K562 (cell line): ENCODE measurements around the gene HIVEP3. TPM values are rescaled to one million over a fixed set of nuclear protein-coding genes. Genes with fewer than 3 reads are reported as not detected.

Experiments
- ATAC-seq: fragments of 200-7000 bp; cut with Tn5 transposase; 3 replicates; pipeline ENCODE4 v1.9.1; 2020; ENCODE audit warnings: moderate library complexity
- BruUV-seq: library from RNA; stranded (reverse); fragments of 400-500 nt; replicated peaks from 2 replicates; lab custom pipeline; 2021; lab: Mats Ljungman, UMichigan
- CTCF ChIA-PET: fragments of 300-600 bp; formaldehyde crosslinking; extraction: SDS; loops from one replicate; lab custom pipeline; 2021; ENCODE audit warnings: low intra/inter-chr PET ratio; lab: Yijun Ruan, JAX
- POLR2A ChIA-PET: fragments of 300-600, 350-650 bp; sonication (Branson Sonifier 250); formaldehyde crosslinking; extraction: SDS; loops from one replicate; lab custom pipeline; 2021; ENCODE audit warnings: antibody characterized with exemption, inconsistent platforms; lab: Yijun Ruan, JAX
- DNase-seq, 4 experiments: peaks; one replicate each; pipeline versions ENCODE4 v3.0.0 to v3.0.0-alpha.2; 2011 to 2018; ENCODE audit warnings: low spot score in 3 of 4, mixed read lengths in 3 of 4; ENCODE audit errors: extremely low read depth in 1 of 4
- FAIRE-seq: peaks from 2 replicates; lab custom pipeline; 2011; peaks lifted over from hg19 to GRCh38; lab: Jason Lieb, UNC
- H2AFZ ChIP-seq: 2 replicates; pipeline ENCODE4 v1.6.0; 2011; ENCODE audit warnings: low read depth, low read length, control low read depth, inconsistent platforms
- H3K27ac ChIP-seq: fragments of 200-600 bp; 3 replicates; pipeline ENCODE4 v1.8.0; 2011; ENCODE audit warnings: low read depth, mild to moderate bottlenecking, control low read depth, inconsistent platforms, low read length, moderate library complexity, mixed read lengths; ENCODE audit errors: extremely low read depth
- H3K27me3 ChIP-seq, 2 experiments: fragments of 300-600 bp in 1 of 2; 2 replicates in 1 of 2; 3 replicates in 1 of 2; pipeline versions ENCODE4 v1.6.0 to v1.8.0; 2011; ENCODE audit warnings: inconsistent platforms in 2 of 2, low read length in 2 of 2, mild to moderate bottlenecking in 1 of 2, mixed read lengths in 1 of 2, moderate library complexity in 1 of 2; ENCODE audit not compliant: control insufficient read depth in 2 of 2, insufficient read depth in 2 of 2
- H3K36me3 ChIP-seq: fragments of 300-600 bp; 3 replicates; pipeline ENCODE4 v1.8.0; 2011; ENCODE audit warnings: mild to moderate bottlenecking, low read length, inconsistent platforms; ENCODE audit not compliant: control insufficient read depth, insufficient read depth
- H3K4me1 ChIP-seq, 2 experiments: fragments of 200-600 bp in 1 of 2; replicated peaks in 1 of 2; 2 replicates in 1 of 2; 3 replicates in 1 of 2; pipeline versions ENCODE4 v1.5.1 to v1.8.0; 2011; ENCODE audit warnings: inconsistent platforms in 2 of 2, low read length in 2 of 2, mild to moderate bottlenecking in 1 of 2, mixed read lengths in 1 of 2, moderate library complexity in 1 of 2; ENCODE audit not compliant: control insufficient read depth in 2 of 2, insufficient read depth in 2 of 2
- H3K4me2 ChIP-seq: 2 replicates; pipeline ENCODE4 v1.6.1; 2011; ENCODE audit warnings: low read length, control low read depth, inconsistent platforms, mixed read lengths; ENCODE audit not compliant: insufficient read depth
- H3K4me3 ChIP-seq: fragments of 200-600 bp; sonication (generic), shearing (Covaris generic); 2 replicates; pipeline ENCODE4 v1.5.1; 2016; ENCODE audit warnings: control low read depth, inconsistent platforms
- H3K79me2 ChIP-seq: fragments of 200-600 bp; 3 replicates; pipeline ENCODE4 v1.8.0; 2011; ENCODE audit warnings: low read length, inconsistent platforms; ENCODE audit not compliant: control insufficient read depth, insufficient read depth
- H3K9ac ChIP-seq, 2 experiments: 2 replicates each; pipeline versions ENCODE4 v1.6.0 to v1.6.1; 2011; ENCODE audit warnings: low read depth in 2 of 2, low read length in 2 of 2, control low read depth in 1 of 2, inconsistent platforms in 1 of 2, mild to moderate bottlenecking in 1 of 2, mixed read lengths in 1 of 2; ENCODE audit not compliant: insufficient read depth in 1 of 2
- H3K9me1 ChIP-seq: one replicate; pipeline ENCODE4 v1.6.0; 2011; ENCODE audit warnings: inconsistent platforms, mild to moderate bottlenecking, low read length, moderate library complexity; ENCODE audit not compliant: control insufficient read depth, insufficient read depth
- H3K9me3 ChIP-seq: replicated peaks from 2 replicates; pipeline ENCODE4 v1.5.1; 2011; ENCODE audit warnings: low read depth, low read length, inconsistent platforms; ENCODE audit not compliant: control insufficient read depth, insufficient read depth
- H4K20me1 ChIP-seq: replicated peaks from 2 replicates; pipeline ENCODE4 v1.6.1; 2011; ENCODE audit warnings: low read length, inconsistent platforms, mixed read lengths; ENCODE audit not compliant: control insufficient read depth, insufficient read depth
- ASH1L ChIP-seq: fragments of 450-650 bp; IDR thresholded peaks from 2 replicates; pipeline ENCODE4 v1.6.1; 2018; ENCODE audit warnings: borderline replicate concordance, mild to moderate bottlenecking, low read depth; ENCODE audit not compliant: partially characterized antibody
- DMBX1 ChIP-seq: fragments of 250-450 bp; sonication (Bioruptor Pico); IDR thresholded peaks from 2 replicates; pipeline ENCODE4 v1.8.0; 2022; ENCODE audit warnings: inconsistent platforms, mild to moderate bottlenecking, moderate library complexity, borderline replicate concordance
- ELF1 ChIP-seq: fragments of 200-800 bp; sonication (Bioruptor generic); IDR thresholded peaks from 2 replicates; pipeline ENCODE4 v1.6.1; 2016; ENCODE audit warnings: missing genetic modification characterization, missing compliant biosample characterization
- ETV6 ChIP-seq, 3 experiments: fragments of 150-350 bp in 1 of 3; sonication (generic) in 1 of 3; formaldehyde crosslinking in 1 of 3; IDR thresholded peaks; 2 replicates each; pipeline versions ENCODE4 v1.6.1 to v1.8.0; 2014 to 2022; ENCODE audit warnings: borderline replicate concordance in 2 of 3, low read depth in 2 of 3, antibody characterized with exemption in 1 of 3, low read length in 1 of 3, mild to moderate bottlenecking in 1 of 3, missing genetic modification reagents in 1 of 3
- HMG20B ChIP-seq: fragments of 250-450 bp; sonication (Bioruptor Pico); IDR thresholded peaks from 2 replicates; pipeline ENCODE4 v1.5.0; 2021; ENCODE audit warnings: mild to moderate bottlenecking
- KHSRP ChIP-seq: fragments of 450-650 bp; IDR thresholded peaks from 2 replicates; pipeline ENCODE4 v1.6.1; 2017
- L3MBTL2 ChIP-seq: fragments of 450-650 bp; IDR thresholded peaks from 2 replicates; pipeline ENCODE4 v1.6.1; 2016; ENCODE audit warnings: mild to moderate bottlenecking, moderate library complexity
- MXI1 ChIP-seq: IDR thresholded peaks from 2 replicates; pipeline ENCODE4 v1.6.1; 2011; ENCODE audit warnings: low read depth, mild to moderate bottlenecking, improper control_type of control experiment, low read length
- NFYB ChIP-seq: IDR thresholded peaks from 2 replicates; pipeline ENCODE4 v1.6.1; 2011; ENCODE audit warnings: mild to moderate bottlenecking, moderate library complexity; ENCODE audit not compliant: insufficient read length; ENCODE audit errors: extremely low read depth
- PHF8 ChIP-seq: fragments of 200-600 bp; sonication (generic); IDR thresholded peaks from 2 replicates; pipeline ENCODE4 v1.6.1; 2012; ENCODE audit warnings: mixed run types, mild to moderate bottlenecking, inconsistent platforms, low read length, moderate library complexity, borderline replicate concordance
- RBFOX2 ChIP-seq: fragments of 200-400 bp; formaldehyde crosslinking; IDR thresholded peaks from 2 replicates; pipeline ENCODE4 v1.6.1; 2017; ENCODE audit warnings: low read depth, mild to moderate bottlenecking, low read length, moderate library complexity
- SIX5 ChIP-seq, 2 experiments: IDR thresholded peaks; 2 replicates each; pipeline ENCODE4 v1.6.1; 2011; ENCODE audit warnings: low read length in 2 of 2, borderline replicate concordance in 1 of 2, low read depth in 1 of 2, mild to moderate bottlenecking in 1 of 2, moderate library complexity in 1 of 2; ENCODE audit not compliant: insufficient read depth in 1 of 2
- SMARCE1 ChIP-seq: fragments of 450-650 bp; IDR thresholded peaks from 2 replicates; pipeline ENCODE4 v1.7.1; 2016; ENCODE audit warnings: mild to moderate bottlenecking
- WGBS: fragments of 100-300 bp; shearing (Covaris generic); methylation state at CpG from one replicate; pipeline ENCODE4 v1.1.6; 2016; ENCODE audit warnings: low coverage, mixed read lengths; ENCODE audit not compliant: insufficient coverage; ENCODE audit errors: missing lambda C conversion rate; 5-methylcytosine and 5-hydroxymethylcytosine counted together
- in situ Hi-C: fragments of 300-500 bp; cut with MboI; formaldehyde crosslinking; loops from 4 replicates; pipeline ENCODE4 v1.15.0; 2018; ENCODE audit warnings: inconsistent platforms, mixed read lengths
- intact Hi-C: fragments of 100-400 bp; cut with micrococcal nuclease; formaldehyde crosslinking; loops from 2 replicates; pipeline ENCODE4 v1.14.2; 2022
- polyA plus RNA-seq, 8 experiments: library from polyadenylated mRNA; depleted of rRNA in 4 of 8; stranded (reverse) in 5 of 8; unstranded in 3 of 8; fragments of >200 nt; fragmentation: Nextera tagmentation in 2 of 8; fragmentation: Illumina TruSeq in 1 of 8; extraction: Ambion mirVana in 2 of 8; extraction: Trizol in 1 of 8; gene quantifications; 2 replicates each; pipeline versions ENCODE4 v1.2.1 to v1.2.3, GENCODE V29; 2011 to 2014; ENCODE audit warnings: inconsistent platforms in 1 of 8, missing spikeins in 1 of 8
- total RNA-seq, 7 experiments: library from RNA; depleted of rRNA in 6 of 7; stranded (reverse); fragments of >200 nt in 6 of 7; fragmentation: Illumina TruSeq in 2 of 7; extraction: Trizol in 2 of 7; gene quantifications; 2 replicates each; pipeline versions ENCODE4 v1.2.1 to v1.2.3, GENCODE V29; 2011 to 2021; ENCODE audit warnings: low replicate concordance in 1 of 7
- TF ChIP-seq, protein P1 (sequence below): fragments of 450-650 bp; IDR thresholded peaks from 2 replicates; pipeline ENCODE4 v1.6.1; 2018; ENCODE audit warnings: mild to moderate bottlenecking, low read depth; ENCODE audit not compliant: partially characterized antibody

Gene HIVEP3
- total and polyA plus RNA-seq, 9 of the 15 experiments (the other 6 are each of a cell fraction or from before 2014, with no cell fraction given) = 0.09 to 0.58 (median 0.34) TPM; not detected in 1

DNA sequence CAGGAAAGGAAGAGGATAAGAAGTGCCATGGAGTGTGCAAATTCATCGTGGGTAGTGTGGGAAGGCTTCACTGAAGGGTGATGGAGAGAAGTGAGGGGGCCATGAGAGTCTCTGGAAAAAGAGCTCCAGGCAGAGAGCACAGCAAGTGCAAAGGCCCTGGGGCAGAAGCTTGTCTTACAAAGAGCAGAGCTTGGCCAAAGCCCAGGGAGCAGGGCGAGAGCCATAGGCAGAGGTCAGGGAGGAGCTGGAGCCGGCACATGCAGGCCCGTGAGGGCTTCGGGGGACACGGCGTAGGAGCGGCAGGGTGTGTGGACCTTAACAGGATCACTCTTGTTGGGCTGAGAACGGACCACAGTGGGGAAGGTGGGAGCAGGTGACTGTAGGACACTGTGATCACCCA, 350.5 kb downstream of the HIVEP3 start:
- Histone ChIP-seq H3K9me1 (no peaks in the 10 kb centered on the region), H3K79me2 (no peaks in the 10 kb centered on the region), H2AFZ (no peak overlapping the region), H3K4me1 (no peaks in the 10 kb centered on the region), H3K27ac (no peak overlapping the region), H3K36me3 (no peaks in the 10 kb centered on the region), H3K27me3 (peaks cover 9 to 26% of the 10 kb centered on the region in 2 experiments; a peak in 4 of 5 replicates), H3K4me2 (no peak overlapping the region), H3K4me3 (no peak overlapping the region), H4K20me1 (no peaks in the 10 kb centered on the region), H3K9ac (no peak overlapping the region), H3K9me3 (no peaks in the 10 kb centered on the region)
- FAIRE-seq = no peak
- intact Hi-C loops = no loop called here
- no TSS peak for BruUV-seq
- no peak for ATAC-seq
- DNase-seq = no peak
- in situ Hi-C loops = no loop called here
- WGBS = under 1% methylated on average over 9 of the region's 9 CpGs
- ChIA-PET POLR2A (interaction anchor here (0.6 kb wide), 1 partner anchor 126 kb away, joined by 3 read pairs; no protein-coding TSS in a partner anchor), CTCF (no interaction called here)
- TF ChIP-seq HMG20B (CRISPR knock-in tag) = no peak
- TF ChIP-seq RBFOX2 = no peak
- no peak for TF ChIP-seq ASH1L
- no peak for TF ChIP-seq PHF8
- TF ChIP-seq MXI1 = no peak
- no peak for TF ChIP-seq DMBX1
- no peak for TF ChIP-seq SMARCE1
- no peak for TF ChIP-seq NFYB
- TF ChIP-seq, protein P1, sequence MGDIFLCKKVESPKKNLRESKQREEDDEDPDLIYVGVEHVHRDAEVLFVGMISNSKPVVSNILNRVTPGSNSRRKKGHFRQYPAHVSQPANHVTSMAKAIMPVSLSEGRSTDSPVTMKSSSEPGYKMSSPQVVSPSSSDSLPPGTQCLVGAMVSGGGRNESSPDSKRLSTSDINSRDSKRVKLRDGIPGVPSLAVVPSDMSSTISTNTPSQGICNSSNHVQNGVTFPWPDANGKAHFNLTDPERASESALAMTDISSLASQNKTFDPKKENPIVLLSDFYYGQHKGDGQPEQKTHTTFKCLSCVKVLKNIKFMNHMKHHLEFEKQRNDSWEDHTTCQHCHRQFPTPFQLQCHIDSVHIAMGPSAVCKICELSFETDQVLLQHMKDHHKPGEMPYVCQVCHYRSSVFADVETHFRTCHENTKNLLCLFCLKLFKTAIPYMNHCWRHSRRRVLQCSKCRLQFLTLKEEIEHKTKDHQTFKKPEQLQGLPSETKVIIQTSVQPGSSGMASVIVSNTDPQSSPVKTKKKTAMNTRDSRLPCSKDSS = no peak
- no peak for TF ChIP-seq ETV6 (IDR thresholded peaks at IDR 0.05; ENCODE audit: borderline replicate concordance in 1 of 2, low read depth in 2 of 2, low read length in 1 of 2)
- no peak for TF ChIP-seq ETV6 (CRISPR knock-in tag; IDR thresholded peaks at IDR 0.05; ENCODE audit: borderline replicate concordance)
- TF ChIP-seq ELF1 (tag) = no peak
- no peak for TF ChIP-seq KHSRP
- TF ChIP-seq SIX5 (IDR thresholded peaks at IDR 0.05; ENCODE audit: borderline replicate concordance in 1 of 2, insufficient read depth in 1 of 2, low read depth in 1 of 2, low read length in 2 of 2) = no peak
- TF ChIP-seq L3MBTL2 = no peak
